Erythroblast (primary cell): Measurements from ENCODE around the gene UBE2Q1.

Experiments
- GATA1 ChIP-seq: IDR thresholded peaks from 2 replicates; pipeline ENCODE4 v1.6.1; 2011; ENCODE audit warnings: low read depth, mild to moderate bottlenecking, control low read depth, low read length, moderate library complexity
- POLR2A ChIP-seq: IDR thresholded peaks from 2 replicates; pipeline ENCODE4 v1.6.1; 2011; ENCODE audit warnings: mild to moderate bottlenecking, low read length

GRCh38 chr1:154502066-154502743 lies 56.3 kb downstream of the UBE2Q1 start, which contains the start of the genes SHE and TDRD10:
- TF ChIP-seq POLR2A (no peak), GATA1 (no peak)
